Skin of body (tissue), 3 donors: ENCODE measurements around the gene BEGAIN. TPM values are rescaled to one million over a fixed set of nuclear protein-coding genes. Genes with fewer than 3 reads are reported as not detected.
"Not testable (repeated sequence)": the region's sequence is repeated elsewhere in the genome, so short reads cannot be mapped to it uniquely, and the experiment has no call there.

Experiments used
- DNase-seq: peaks from one replicate; lab custom pipeline; 2025; lab: John Stamatoyannopoulos, UW
- small RNA-seq: library from RNA; depleted of rRNA; stranded (forward); fragments of <200 nt; gene quantifications from one replicate; pipeline ENCODE3, GENCODE V24; 2014; ENCODE audit warnings: low replicate concordance
- total RNA-seq: library from RNA; depleted of rRNA; stranded (reverse); fragments of >200 nt; gene quantifications from one replicate; pipeline ENCODE4 v1.2.3, GENCODE V29; 2014

The BEGAIN gene
- total RNA-seq, 1 donor from 2014 or later: 1.4 TPM

DNA sequence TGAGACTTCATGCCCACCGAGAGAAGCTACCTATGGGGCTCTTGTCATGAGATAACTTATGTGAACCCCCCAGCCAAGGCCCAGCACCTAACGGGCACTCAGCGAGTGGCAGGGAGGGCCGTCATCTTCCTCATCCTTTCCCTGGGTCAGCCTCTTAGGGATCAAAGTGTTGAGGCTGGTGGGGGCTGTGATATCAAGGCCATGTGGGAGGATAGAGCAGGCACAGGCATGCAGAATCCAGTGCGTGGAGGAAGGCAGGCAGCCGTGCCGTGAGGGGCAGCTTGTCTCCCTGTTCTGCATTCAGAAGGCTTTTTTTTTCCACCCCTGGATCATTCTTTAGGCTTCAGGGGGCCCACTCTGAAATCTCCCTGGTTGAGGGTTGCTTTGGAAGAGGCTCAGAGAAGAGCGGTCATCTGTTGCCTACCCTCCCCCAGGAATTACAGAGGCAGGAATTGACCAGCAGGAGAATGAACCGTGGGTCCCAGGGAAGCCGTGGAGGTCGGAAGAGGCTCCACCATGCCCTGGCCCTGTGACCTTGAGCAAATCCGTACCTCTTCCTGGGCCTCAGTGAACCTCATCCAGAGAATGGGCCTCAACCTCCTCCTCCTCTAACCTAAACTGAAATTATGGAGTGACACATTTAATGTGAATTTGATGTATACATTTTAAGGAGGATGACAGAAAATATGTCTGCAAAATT lies 62.8 kb downstream of the BEGAIN start:
- DNase-seq: no peak

- DNase-seq: no peak
Measured at GRCh38 chr14:100523843-100524169, 63.4 kb downstream of the BEGAIN start.

GRCh38 chr14:100523131-100523842 lies 63.9 kb downstream of the BEGAIN start:
- DNase-seq: no peak

DNA sequence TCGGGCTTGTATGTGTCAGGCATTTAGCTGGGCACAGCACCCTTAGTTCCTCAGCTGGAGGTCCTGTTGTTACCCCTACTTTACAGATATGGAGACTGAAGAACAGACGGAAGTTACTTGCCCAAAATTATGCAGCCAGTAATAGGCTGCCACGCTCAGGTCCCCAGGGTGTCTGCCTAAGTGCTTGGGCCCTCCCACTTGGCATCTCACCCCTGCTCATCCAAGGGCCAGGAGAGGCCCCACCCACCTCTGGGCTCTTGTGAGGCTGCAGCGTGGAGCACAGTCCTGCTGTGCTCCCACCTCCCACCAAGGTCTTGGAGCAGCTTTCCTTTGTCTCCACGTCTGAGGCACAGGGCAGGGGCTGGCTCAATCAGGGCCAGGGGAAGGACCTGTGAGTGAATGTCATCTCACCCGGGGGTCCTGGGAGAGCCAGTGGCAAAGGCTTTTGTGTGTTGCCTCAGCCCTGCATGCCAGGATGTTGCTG lies 64.6 kb downstream of the BEGAIN start:
- no peak for DNase-seq

GRCh38 chr14:100506053-100506452 lies 81.2 kb downstream of the BEGAIN start:
- not testable (repeated sequence) for DNase-seq

DNA sequence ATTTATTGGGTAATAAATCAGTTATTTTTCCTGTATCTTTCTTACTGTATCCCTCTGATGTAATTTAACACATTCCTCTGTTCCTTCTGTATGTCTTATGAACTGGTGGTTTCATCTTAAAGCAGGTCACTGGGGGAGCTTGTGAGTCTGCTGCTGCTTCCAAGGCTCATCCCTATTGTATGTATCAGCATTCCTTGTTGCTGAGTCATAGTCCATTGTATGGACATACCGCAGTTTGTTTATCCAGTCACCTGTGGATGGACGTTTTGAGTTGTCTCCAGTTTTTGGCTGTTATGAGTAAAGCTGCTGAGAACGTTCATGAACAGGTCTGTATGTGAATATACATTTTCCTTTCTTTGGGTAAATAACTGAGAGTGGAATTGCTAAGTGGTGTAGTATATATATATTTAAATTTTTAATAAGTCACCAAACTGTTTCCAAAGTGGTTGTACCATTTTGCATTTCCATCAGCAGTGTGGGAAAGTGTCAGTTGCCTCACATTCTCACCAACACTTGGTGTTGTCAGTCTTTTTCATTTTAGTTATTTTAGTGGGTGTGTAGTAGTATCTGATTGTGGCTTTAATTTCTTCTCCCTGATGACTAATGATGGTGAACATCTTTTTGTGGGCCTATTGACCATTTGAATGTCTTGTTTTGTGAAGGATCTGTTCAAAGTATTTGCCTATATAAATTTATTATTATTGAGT lies 82.7 kb downstream of the BEGAIN start:
- no peak for DNase-seq

GRCh38 chr14:100503251-100503650 lies 84.0 kb downstream of the BEGAIN start:
- no peak for DNase-seq

GRCh38 chr14:100502622-100503220 lies 84.5 kb downstream of the BEGAIN start:
- DNase-seq: no peak

GRCh38 chr14:100500128-100500527 lies 87.1 kb downstream of the BEGAIN start:
- DNase-seq: no peak

GRCh38 chr14:100498068-100498467 lies 89.1 kb downstream of the BEGAIN start:
- DNase-seq: no peak

DNA sequence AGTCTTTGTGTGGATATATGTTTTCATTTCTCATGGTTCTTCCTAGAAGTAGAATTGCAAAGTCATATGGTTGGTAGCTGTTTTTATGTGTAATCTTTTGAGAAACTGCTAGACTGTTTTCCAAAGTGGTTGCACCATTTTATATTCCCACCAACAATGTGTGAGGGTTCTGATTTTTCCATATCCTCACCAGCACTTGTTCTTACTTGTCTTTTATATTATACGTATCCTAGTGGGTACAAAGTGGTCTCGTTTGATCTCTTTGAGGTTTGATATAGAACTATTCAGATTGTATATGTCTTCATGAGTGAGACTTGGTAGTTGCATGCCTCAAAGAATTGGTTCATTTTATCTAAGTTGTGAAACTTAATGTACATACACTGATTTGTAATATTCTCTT lies 91.3 kb downstream of the BEGAIN start:
- DNase-seq: no peak

DNA sequence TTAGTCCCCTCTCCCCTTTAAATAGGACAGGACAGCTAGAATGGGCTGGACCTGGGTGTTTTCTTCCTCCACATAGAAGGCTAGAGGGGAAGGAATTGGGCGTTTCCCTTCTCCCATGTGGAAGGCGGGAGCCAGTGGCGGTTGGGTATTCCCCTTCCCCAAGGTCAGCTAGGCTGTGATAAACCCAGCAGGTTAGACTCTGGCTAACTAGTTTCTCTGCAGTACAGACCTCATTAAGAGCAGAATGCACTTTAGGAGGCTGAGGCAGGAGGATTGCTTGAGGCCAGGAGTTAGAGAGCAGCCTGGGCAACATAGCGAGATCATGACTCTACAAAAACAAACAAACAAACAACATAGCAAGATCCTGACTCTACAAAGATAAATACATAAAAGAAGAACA lies 92.6 kb downstream of the BEGAIN start:
- no peak for DNase-seq

- no peak for DNase-seq
Measured at GRCh38 chr14:100490252-100490651, 97.0 kb downstream of the BEGAIN start.

GRCh38 chr14:100488057-100488456 lies 99.2 kb downstream of the BEGAIN start:
- no peak for DNase-seq

DNA sequence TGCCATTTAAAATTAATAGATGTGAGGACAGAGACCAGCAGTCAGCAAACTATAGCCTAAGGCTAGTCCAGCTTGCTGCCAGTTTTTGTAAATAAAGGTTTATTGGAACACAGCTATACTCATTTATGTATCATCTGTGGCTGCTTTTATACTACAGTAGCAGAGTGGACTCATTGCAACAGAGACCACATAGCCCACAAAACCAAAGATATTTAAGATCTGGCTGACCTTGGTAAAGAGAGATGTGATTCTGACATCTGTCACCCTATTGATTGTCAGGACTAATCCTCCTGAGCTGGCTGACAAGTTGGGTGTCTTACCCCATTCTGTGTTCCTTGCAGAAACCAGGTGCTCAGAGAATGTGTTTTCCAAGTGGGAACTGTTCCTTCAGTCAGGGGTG lies 99.9 kb downstream of the BEGAIN start:
- DNase-seq: no peak

Small RNA genes lying within 50 kb of the gene (small RNA-seq; reads per million reads assigned to genes)
- not detected for gene RN7SKP92

Other genes starting within 250 kb of the BEGAIN start
- gene WDR25, start 210.9 kb downstream of the BEGAIN start, total RNA-seq: 9.1 TPM
- gene DLK1, start 139.5 kb upstream of the BEGAIN start, total RNA-seq: 114 TPM
- 486 TPM for gene MEG3, start 238.7 kb upstream of the BEGAIN start, total RNA-seq